Islet precursor cell (in vitro differentiated cells): ENCODE data around the gene TTLL11.
"Not testable (repeated sequence)": the region's sequence is repeated elsewhere in the genome, so short reads cannot be mapped to it uniquely, and the experiment has no call there.

Experiments
- DNase-seq: peaks from one replicate; pipeline ENCODE4 v3.0.0-alpha.2; 2018

TTLL11 gene

DNA sequence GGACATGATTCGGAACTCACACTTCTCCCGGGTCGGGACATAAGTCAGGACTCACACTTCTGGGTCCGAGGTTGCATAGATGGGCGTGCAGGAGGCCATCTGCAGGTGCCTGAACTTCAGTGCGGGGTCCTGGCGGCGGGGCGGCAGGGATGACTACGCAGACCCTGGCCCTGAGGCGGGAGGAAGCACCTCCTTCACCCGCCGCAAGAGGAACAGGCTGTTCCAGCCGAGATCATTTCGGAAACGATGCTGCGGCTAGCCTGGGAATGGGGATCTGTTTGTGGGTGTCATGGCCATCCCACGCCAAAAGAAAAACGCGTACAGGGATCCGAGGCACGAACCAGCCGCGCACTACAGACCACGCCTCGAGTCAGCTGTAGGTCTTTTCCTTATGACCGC is 196.6 kb downstream of the TTLL11 start:
- no peak for DNase-seq

DNA sequence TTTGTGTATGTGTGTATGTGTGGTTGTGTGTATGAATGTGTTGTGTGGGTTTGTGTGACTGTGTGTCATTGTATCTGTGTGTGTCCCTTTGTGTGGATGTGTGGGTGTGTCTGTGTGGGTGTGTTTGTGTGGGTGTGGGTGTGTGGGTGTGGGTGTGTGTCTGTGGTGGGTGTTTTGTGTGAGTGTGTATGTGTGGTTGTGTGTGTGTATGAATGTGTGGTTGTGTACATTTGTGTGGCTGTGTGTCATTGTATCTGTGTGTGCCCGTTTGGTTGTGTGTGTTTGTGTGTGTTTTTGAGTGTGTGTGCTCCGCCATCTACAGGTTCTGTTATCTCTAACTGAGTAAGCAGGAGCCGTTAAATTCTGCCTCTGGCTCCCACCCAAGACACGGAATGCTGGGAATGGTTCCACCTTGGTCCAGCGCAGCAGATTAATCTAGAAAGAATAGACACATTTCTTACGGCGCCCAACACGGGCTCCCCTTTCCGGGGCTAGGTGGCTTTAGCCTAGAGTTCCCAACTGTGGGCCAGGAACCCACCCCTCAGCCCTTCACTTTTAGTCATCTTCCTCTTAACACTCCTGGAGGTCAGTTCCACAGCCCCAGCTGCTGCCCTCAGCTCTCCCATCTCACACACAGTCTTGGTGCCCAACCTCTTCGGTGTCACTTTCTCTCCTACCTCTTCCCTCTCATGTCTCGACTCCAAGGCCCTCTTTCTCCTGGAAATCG is 197.1 kb downstream of the TTLL11 start:
- DNase-seq = no peak

DNA sequence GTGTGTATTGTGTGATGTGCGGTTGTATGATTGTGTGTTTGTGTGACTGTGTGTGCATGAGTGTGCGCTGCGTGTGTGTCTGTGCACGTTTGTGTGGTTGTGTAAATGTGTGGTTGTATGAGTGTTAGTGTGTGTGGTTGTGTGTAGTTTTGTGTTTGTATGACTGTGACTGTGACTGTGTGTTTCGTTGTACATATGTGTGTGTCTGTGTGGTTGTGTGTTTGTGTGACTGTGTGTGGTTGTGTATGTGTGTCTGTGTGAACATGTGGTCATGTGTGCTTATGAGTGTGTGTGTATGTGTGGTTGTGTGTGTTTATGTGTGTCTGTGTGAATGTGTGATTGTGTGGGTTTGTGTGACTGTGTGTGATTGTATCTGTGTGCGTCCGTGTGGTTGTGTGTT is 197.8 kb downstream of the TTLL11 start:
- DNase-seq = no peak

- DNase-seq = not testable (repeated sequence)
Observed at GRCh38 chr9:121894380-121894779, 198.7 kb downstream of the TTLL11 start.

- DNase-seq = no peak
Observed at GRCh38 chr9:121893786-121894185, 199.3 kb downstream of the TTLL11 start.

- no peak for DNase-seq
Observed at GRCh38 chr9:121892706-121893105, 200.4 kb downstream of the TTLL11 start.

GRCh38 chr9:121890746-121891145 is 202.4 kb downstream of the TTLL11 start:
- DNase-seq = no peak

DNA sequence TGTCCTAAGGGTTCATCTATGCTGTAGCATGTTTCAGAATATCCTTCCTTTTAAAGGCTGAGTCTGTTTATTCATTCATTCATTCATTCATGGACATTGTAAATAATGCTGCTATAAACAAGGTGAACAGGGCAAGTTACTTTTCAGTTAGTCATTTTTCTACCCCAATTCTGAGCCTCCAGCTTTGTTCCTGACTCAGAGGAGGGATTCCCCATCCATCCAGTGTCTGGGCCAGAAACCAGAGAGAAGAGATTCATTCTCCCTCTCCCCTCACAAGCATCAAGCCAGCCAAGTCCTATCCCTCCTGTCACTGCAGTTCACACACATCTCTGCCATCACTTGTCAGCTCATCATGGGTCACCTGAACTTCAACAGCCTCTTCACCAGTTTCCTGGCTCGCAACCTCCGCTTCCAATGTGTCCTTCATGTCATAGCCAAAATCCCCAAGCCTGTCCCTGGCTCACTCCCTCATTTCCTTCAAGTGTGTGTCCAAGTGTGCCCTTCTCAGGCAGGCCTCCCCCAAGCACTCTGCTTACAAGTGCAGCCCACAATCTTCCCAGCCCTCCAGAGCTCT is 203.0 kb downstream of the TTLL11 start:
- DNase-seq = no peak

DNA sequence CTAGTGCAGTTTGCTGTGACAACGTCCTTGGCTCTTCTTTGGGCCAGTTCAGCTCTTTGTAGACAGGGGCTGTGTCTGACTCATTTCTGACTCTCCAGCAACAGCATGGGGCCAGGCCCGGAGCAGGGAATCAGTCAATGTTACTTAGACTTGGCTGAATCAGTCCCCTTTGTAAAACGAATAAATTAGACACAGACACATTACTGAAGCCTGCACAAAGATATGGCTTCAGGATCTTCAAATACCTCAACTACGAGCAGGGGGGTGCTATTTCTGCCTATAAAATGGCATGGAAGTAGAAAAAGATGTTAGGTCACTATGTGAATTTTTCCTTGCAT is 204.7 kb downstream of the TTLL11 start:
- DNase-seq = no peak

DNA sequence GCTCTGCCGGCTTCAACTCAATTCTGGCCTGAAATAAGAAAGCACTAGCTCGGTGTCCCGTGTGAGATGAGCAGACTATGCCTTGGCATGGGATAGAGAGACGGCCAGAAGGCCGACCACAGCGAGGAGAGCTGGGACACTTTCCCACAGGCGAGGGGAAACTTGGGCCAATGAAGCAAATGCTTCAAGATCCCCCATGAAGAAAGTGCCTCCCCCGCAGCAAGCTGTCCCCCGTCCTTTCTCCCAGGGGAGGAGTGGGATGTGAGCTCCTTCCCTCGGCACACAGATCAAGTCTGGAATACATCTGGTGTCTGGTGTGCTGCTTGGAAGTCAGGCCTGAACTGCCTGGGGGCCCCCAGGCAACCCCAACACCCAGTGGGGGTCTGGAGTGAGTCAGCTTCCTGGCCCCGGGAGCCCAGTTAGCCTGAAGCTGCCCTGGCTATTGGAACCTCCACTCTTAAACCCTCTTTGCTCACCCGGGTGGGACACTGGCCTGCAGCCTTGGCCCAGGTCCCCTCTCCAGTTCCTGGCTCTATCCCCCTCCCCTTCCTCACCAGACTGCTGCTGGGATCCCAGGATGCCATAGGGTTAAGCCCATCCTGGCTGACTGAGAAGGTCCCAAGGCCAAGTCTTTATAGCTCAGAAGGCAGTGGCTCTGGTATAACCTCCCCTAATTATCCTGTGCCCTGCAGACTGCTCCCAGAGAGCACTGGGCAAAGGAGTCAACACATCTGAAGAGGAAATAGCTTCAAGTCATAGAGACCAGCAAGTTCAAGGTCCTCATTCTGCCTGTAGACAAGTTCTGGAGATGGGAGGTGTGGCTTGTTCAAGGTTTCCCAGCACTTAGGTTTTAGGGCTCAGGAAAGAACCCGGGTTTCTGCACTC is 205.3 kb downstream of the TTLL11 start:
- no peak for DNase-seq

DNA sequence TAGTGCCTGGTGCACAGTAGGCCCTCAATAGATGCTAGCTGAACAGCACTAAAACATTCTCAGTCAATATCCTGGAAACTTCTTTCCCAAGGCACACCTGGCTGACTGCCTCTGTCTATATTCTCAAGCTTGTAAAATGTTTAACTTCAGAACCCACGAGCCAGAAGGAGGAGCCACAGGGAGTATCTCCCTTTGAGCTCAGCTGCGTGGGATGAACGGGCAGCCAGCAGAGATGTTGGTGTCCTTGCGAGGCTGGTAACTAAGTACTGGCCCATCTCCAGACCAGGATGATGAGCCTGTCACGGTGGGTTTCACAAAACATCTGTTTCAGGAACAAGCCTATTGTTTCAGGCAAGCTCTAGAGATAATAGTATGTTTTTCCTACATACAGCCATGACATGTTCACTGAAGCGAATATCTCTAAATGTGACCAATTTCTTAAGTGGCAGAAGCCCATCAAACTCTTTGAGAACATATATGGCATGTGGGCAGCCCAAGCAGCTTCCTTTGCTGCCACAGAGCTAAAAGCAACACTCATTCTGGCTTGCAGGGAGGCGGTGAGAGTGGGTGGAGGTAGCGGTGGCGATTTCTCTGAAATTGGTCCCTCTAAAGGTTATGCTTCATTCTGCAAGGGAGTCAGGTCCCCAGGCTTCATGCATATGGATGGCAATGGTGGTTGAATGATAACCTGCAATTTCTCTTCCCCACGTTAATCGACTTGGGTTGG is 206.2 kb downstream of the TTLL11 start:
- no peak for DNase-seq

DNA sequence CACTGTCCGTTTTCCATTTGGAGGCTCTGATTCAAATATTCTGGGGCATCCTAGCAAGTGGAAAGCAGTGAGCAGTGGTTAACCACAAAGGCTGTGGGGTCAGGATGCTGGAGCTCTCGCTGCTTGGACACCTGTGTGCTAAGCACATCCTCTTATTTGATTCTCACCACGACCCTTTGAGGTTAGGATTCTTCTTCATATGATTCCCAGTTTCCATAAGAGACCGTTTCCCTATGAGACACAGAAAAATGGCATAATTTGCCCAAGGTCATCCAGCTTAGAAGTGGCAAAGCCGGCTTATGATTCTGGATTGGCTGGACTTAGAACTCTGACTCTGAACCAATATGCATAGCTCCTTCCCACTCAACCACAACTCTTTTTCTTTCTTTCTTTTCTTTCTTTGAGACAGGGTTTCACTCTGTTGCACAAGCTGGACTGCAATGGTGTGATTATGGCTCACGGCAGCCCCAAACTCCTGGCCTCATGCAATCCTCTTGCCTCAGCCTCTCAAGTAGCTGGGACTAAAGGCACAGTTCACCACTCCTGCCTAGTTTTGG is 207.7 kb downstream of the TTLL11 start:
- no peak for DNase-seq

- DNase-seq = no peak
Observed at GRCh38 chr9:121884057-121884541, 209.0 kb downstream of the TTLL11 start.

GRCh38 chr9:121883281-121884056 is 209.6 kb downstream of the TTLL11 start:
- peak; percentile 75 for DNase-seq

DNA sequence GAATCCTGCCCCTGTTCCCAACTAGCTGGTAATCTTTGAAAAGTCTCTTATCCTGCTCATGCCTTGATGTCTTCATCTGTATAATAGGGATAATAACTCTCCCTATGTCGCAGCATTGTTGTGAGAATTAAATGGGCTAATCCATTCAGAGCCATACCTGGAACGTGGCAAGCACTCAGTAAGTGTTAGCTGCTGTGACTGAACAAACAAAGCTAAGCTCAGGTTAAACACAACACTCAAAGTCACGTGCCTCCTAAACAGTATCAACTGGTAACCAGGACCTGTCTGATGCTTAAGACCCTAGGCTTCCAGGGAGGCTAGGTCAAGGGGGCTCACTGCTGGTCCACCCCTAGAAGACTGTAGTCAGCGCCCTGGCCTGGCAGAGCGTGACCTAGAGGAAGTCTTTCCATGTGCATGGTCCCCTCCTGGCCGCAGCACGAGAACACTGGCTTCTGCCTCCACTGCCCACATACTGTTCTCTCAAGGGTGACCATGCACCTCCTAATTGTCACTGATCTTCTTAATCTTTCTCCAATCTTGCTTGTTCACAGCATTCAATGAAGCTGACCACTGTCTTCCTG is 211.1 kb downstream of the TTLL11 start:
- DNase-seq = no peak

DNA sequence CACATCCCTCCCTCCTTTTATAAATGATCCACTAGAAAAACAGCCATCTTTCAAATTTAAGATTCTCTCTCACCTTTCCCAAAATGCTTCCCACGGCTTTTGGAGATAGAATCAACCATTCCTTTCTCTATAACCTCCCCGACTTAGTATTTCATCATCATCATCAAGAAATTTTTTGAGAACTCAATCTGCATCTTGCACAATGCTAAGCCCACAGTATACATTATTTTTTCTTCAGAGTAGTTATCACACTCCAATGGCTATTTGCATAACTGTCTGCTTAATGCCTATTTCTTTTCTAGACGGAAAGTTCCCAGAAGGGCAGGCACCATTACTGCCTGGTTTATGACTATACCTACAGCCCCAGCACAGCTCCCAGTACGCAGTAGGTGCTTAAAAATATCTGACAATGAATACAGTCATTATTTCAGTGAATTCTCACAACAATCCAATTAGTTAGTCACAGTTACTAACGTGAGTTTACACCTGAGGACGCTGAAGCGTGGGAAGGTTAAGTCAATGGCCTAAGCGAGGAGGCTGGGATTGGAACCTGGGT is 212.7 kb downstream of the TTLL11 start:
- DNase-seq = no peak

- no peak for DNase-seq
Observed at GRCh38 chr9:121878271-121878822, 214.8 kb downstream of the TTLL11 start.

DNA sequence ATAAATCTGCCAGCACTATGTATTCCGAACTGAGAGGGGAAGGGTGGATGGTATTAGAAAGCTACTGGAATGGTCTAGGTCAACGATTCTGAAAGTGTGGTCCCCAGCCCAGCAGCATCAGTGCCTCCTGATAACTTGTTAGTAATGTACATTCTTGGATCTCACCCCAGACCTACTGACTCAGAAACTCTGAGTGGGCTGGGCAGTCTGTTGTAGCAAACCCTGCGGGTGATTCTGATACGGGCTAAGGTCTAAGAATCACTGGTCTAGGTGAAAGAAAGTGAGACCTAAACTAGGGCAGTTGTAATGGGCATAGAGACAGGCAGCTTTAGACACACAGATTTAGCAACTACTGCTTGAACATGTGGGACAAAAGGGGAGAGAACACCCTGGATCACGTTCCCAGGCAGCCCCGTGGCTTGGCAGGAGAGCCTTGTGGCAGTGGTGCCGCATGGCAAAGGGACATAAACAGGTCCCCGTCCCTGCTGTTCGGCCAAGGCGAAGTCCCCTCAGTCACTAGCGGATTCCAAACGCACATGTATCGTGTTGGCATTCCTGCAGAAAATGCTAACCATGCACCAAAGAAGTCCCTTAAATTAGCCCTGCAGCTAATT is 216.3 kb downstream of the TTLL11 start:
- no peak for DNase-seq

GRCh38 chr9:121876255-121876654 is 216.9 kb downstream of the TTLL11 start:
- no peak for DNase-seq

DNA sequence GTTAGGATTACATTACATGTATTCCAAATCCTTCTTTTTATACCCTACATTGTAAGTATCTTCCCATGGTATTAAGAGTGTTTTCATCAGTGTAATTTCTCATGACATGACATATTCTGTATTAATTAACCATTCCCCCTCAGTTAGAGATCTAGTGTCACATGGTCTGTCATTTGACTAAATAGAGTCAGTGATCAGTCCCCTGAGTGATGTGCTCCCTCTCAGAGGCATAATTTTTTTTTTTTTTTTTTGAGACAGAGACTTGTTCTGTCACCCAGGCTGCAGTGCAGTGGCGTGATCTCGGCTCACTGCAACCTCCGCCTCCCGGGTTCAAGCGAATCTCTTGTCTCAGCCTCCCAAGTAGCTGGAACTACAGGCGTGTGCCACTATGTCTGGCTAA is 218.6 kb downstream of the TTLL11 start:
- no peak for DNase-seq
